GM12892 (cell line): ENCODE data around the gene ETV5.

Source experiments
- POLR2A ChIP-seq: IDR thresholded peaks from 2 replicates; pipeline ENCODE4 v1.6.1; 2011; ENCODE audit warnings: low read depth, low read length, control low read depth
- TAF1 ChIP-seq: IDR thresholded peaks from 2 replicates; pipeline ENCODE4 v1.6.1; 2011; ENCODE audit warnings: low read depth, mild to moderate bottlenecking, control low read depth, low read length, borderline replicate concordance

DNA sequence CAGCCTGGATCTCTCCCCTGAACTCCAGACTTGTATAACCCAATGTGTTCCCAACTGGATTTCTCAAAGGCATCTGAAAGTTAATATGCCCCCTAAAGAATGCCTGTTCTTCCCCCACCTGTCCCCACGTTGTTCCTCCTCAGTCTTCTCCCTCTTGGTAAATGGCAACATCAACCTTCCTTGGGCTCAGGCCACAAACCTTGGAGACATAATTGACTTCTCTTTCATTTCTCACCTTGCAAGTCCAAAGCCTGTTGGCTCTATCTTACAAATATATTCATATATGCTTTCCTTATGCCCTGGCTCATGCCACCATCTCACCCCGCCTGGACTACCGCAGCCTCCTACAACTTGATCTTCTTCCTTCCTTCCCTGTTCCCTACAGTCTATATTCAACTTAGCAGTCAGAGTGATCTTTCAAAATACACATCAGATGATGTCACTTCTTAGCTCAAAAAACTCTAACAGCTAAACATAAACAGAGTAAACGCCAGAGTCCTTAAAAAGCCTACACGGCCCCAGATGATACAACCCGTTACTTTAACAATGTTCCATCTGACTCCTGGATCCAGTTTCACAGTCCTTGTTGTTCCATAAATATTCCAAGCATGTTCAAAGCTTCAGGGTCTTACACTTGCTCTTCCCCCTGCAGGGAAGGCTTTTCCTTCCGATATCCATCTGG lies 66.2 kb downstream of the ETV5 start:
- TF ChIP-seq POLR2A (no peak), TAF1 (no peak)
